WTC11 (cell line): ENCODE data around the gene RHBDD3. TPM values are rescaled to one million over a fixed set of nuclear protein-coding genes. Genes with fewer than 3 reads are reported as not detected.

Experiments
- ATAC-seq: fragments of 200-7000 bp; cut with Tn5 transposase; 2 replicates; pipeline ENCODE4 v1.10.0; 2021; ENCODE audit warnings: mild to moderate bottlenecking, moderate library complexity
- CTCF ChIA-PET: fragments of 300-600 bp; sonication (Branson Sonifier 250); formaldehyde crosslinking; loops from one replicate; lab custom pipeline; 2021; ENCODE audit warnings: antibody characterized with exemption; lab: Charles Lee
- POLR2A ChIA-PET: fragments of 350-600 bp; sonication (Branson Sonifier 250); formaldehyde crosslinking; loops from one replicate; lab custom pipeline; 2021; ENCODE audit warnings: antibody characterized with exemption; lab: Charles Lee
- DNase-seq: peaks from one replicate; pipeline ENCODE4 v3.0.0; 2021; ENCODE audit warnings: low spot score
- H3K27ac Mint-ChIP-seq: 2 replicates; pipeline ENCODE4 v1.8.0; 2021; ENCODE audit warnings: mixed read lengths
- H3K27me3 Mint-ChIP-seq: 2 replicates; pipeline ENCODE4 v1.8.0; 2021; ENCODE audit warnings: low read depth, mild to moderate bottlenecking, moderate library complexity, mixed read lengths
- H3K36me3 Mint-ChIP-seq: 2 replicates; pipeline ENCODE4 v1.8.0; 2021; ENCODE audit warnings: mixed read lengths
- H3K4me1 Mint-ChIP-seq: 2 replicates; pipeline ENCODE4 v1.8.0; 2022; ENCODE audit warnings: mixed read lengths
- H3K4me3 Mint-ChIP-seq: 2 replicates; pipeline ENCODE4 v1.8.0; 2021; ENCODE audit warnings: mild to moderate bottlenecking, moderate library complexity, mixed read lengths
- H3K9me3 Mint-ChIP-seq: 2 replicates; pipeline ENCODE4 v1.8.0; 2021; ENCODE audit warnings: mixed read lengths
- ATF3 ChIP-seq: sonication (generic); formaldehyde crosslinking; conservative IDR thresholded peaks from 2 replicates; pipeline ENCODE4 v1.8.1; 2022; ENCODE audit warnings: mild to moderate bottlenecking, missing genetic modification reagents
- ATF6 ChIP-seq: sonication (generic); formaldehyde crosslinking; IDR thresholded peaks from 2 replicates; pipeline ENCODE4 v1.8.1; 2023; ENCODE audit warnings: mild to moderate bottlenecking, missing genetic modification reagents
- CBFB ChIP-seq: sonication (generic); formaldehyde crosslinking; IDR thresholded peaks from 2 replicates; pipeline ENCODE4 v1.8.1; 2022; ENCODE audit warnings: mild to moderate bottlenecking, low read depth, missing genetic modification reagents
- ESRRA ChIP-seq: sonication (generic); formaldehyde crosslinking; IDR thresholded peaks from 2 replicates; pipeline ENCODE4 v1.8.1; 2022; ENCODE audit warnings: mild to moderate bottlenecking, missing genetic modification reagents, borderline replicate concordance
- ETV6 ChIP-seq: sonication (generic); formaldehyde crosslinking; IDR thresholded peaks from 2 replicates; pipeline ENCODE4 v1.8.1; 2022; ENCODE audit warnings: mild to moderate bottlenecking, missing genetic modification reagents
- FOXK1 ChIP-seq: sonication (generic); formaldehyde crosslinking; IDR thresholded peaks from 2 replicates; pipeline ENCODE4 v1.8.0; 2022; ENCODE audit warnings: mild to moderate bottlenecking, moderate library complexity, missing genetic modification reagents
- FOXP1 ChIP-seq: sonication (generic); formaldehyde crosslinking; IDR thresholded peaks from 2 replicates; pipeline ENCODE4 v1.8.0; 2022; ENCODE audit warnings: missing genetic modification reagents, mild to moderate bottlenecking, moderate library complexity, borderline replicate concordance
- FOXP4 ChIP-seq: sonication (generic); formaldehyde crosslinking; IDR thresholded peaks from 2 replicates; pipeline ENCODE4 v1.8.0; 2022; ENCODE audit warnings: mild to moderate bottlenecking, missing genetic modification reagents
- PRRX2 ChIP-seq: fragments of 250-450 bp; sonication (Bioruptor Pico); IDR thresholded peaks from 2 replicates; pipeline ENCODE4 v1.8.0; 2021; ENCODE audit warnings: mild to moderate bottlenecking
- SMAD4 ChIP-seq: sonication (generic); formaldehyde crosslinking; IDR thresholded peaks from 2 replicates; pipeline ENCODE4 v1.8.0; 2022; ENCODE audit warnings: mild to moderate bottlenecking, missing genetic modification reagents
- TP53 ChIP-seq: sonication (generic); formaldehyde crosslinking; IDR thresholded peaks from 2 replicates; pipeline ENCODE4 v1.8.1; 2023; ENCODE audit warnings: mild to moderate bottlenecking, missing genetic modification reagents
- ZBTB21 ChIP-seq: sonication (generic); formaldehyde crosslinking; IDR thresholded peaks from 2 replicates; pipeline ENCODE4 v1.8.1; 2023; ENCODE audit warnings: mild to moderate bottlenecking, missing genetic modification reagents, borderline replicate concordance
- ZBTB43 ChIP-seq: sonication (generic); formaldehyde crosslinking; IDR thresholded peaks from 2 replicates; pipeline ENCODE4 v1.8.1; 2023; ENCODE audit warnings: mild to moderate bottlenecking, missing genetic modification reagents
- ZMAT4 ChIP-seq: fragments of 250-450 bp; sonication (Bioruptor Pico); IDR thresholded peaks from 2 replicates; pipeline ENCODE4 v1.9.0; 2021; ENCODE audit warnings: mild to moderate bottlenecking
- ZNF138 ChIP-seq: sonication (generic); formaldehyde crosslinking; conservative IDR thresholded peaks from 2 replicates; pipeline ENCODE4 v1.8.1; 2022; ENCODE audit warnings: mild to moderate bottlenecking, moderate library complexity, missing genetic modification reagents
- ZNF281 ChIP-seq: sonication (generic); formaldehyde crosslinking; IDR thresholded peaks from 2 replicates; pipeline ENCODE4 v1.8.0; 2023; ENCODE audit warnings: mild to moderate bottlenecking, missing genetic modification reagents
- ZNF317 ChIP-seq: sonication (generic); formaldehyde crosslinking; IDR thresholded peaks from 2 replicates; pipeline ENCODE4 v1.8.1; 2023; ENCODE audit warnings: low read depth, mild to moderate bottlenecking, moderate library complexity, missing genetic modification reagents, borderline replicate concordance
- ZNF671 ChIP-seq: fragments of 250-450 bp; sonication (Bioruptor Pico); IDR thresholded peaks from 2 replicates; pipeline ENCODE4 v1.8.0; 2021; ENCODE audit warnings: mild to moderate bottlenecking
- total RNA-seq: library from RNA; stranded (reverse); gene quantifications from 3 replicates; pipeline ENCODE4 v1.2.3, GENCODE V29; 2021

RHBDD3 gene
- total RNA-seq, 1 experiment from 2014 or later: 77.9 TPM

GRCh38 chr22:29263791-29264276 lies 3.9 kb downstream of the RHBDD3 start (continued):
- TF ChIP-seq TP53 (CRISPR knock-in tag): no peak
- no peak for TF ChIP-seq ZNF671 (CRISPR knock-in tag)

- POLR2A ChIA-PET: no interaction called here
- ATAC-seq (no peak), DNase-seq (no peak)
- Mint-ChIP-seq H3K27ac (peak overlapping the region; percentile 63), H3K36me3 (peaks cover 3% of the 10 kb centered on the region; the same call in 1 of the 2 replicates), H3K9me3 (no peaks in the 10 kb centered on the region), H3K4me1 (no peaks in the 10 kb centered on the region), H3K4me3 (no peak overlapping the region), H3K27me3 (no peaks in the 10 kb centered on the region)
- CTCF ChIA-PET: interaction anchor here (0.8 to 9.0 kb wide), 3 partner anchors 15 to 106 kb away, joined by 3 to 52 read pairs (median 7); partner anchors contain the start of gene EMID1
- TF ChIP-seq PRRX2 (CRISPR knock-in tag) (no peak), FOXP4 (CRISPR knock-in tag) (no peak), ETV6 (no peak), ZNF317 (CRISPR knock-in tag) (no peak), CBFB (no peak), ZNF138 (CRISPR knock-in tag) (no peak), ESRRA (CRISPR knock-in tag) (no peak), ATF3 (CRISPR knock-in tag) (no peak), TP53 (CRISPR knock-in tag) (no peak), SMAD4 (CRISPR knock-in tag) (no peak), ZBTB21 (CRISPR knock-in tag) (no peak)
Measured at GRCh38 chr22:29260601-29261315, 7.0 kb downstream of the RHBDD3 start.

GRCh38 chr22:29260031-29260560 lies 7.7 kb downstream of the RHBDD3 start:
- no peaks in the 10 kb centered on the region for H3K4me1 Mint-ChIP-seq
- POLR2A ChIA-PET: interaction anchor here (0.6 kb wide), 1 partner anchor 179 kb away, joined by 3 read pairs; no protein-coding TSS in a partner anchor
- no peak for DNase-seq
- CTCF ChIA-PET: interaction anchor here (0.6 to 9.0 kb wide), 15 partner anchors 8 to 1158 kb away, joined by 3 to 52 read pairs (median 4); partner anchors contain the start of genes EWSR1, RHBDD3 and THOC5
- no peaks in the 10 kb centered on the region for H3K27me3 Mint-ChIP-seq
- TF ChIP-seq FOXK1 (CRISPR knock-in tag) (no peak), FOXP1 (no peak)
- no peak overlapping the region for H3K4me3 Mint-ChIP-seq
- H3K9me3 Mint-ChIP-seq: no peaks in the 10 kb centered on the region
- H3K27ac Mint-ChIP-seq: no peak overlapping the region
- no peak for ATAC-seq
- H3K36me3 Mint-ChIP-seq: peaks cover 3% of the 10 kb centered on the region; the same call in 1 of the 2 replicates

GRCh38 chr22:29259253-29259899 lies 8.4 kb downstream of the RHBDD3 start:
- CTCF ChIA-PET: interaction anchor here (0.6 to 9.0 kb wide), 16 partner anchors 8 to 1158 kb away, joined by 3 to 52 read pairs (median 4); partner anchors contain the start of genes EWSR1, RHBDD3 and THOC5
- H3K27me3 Mint-ChIP-seq: no peaks in the 10 kb centered on the region
- no peaks in the 10 kb centered on the region for H3K9me3 Mint-ChIP-seq
- DNase-seq (peak; percentile 39), ATAC-seq (peak; percentile 80)
- H3K36me3 Mint-ChIP-seq: peaks cover 3% of the 10 kb centered on the region; the same call in 1 of the 2 replicates
- H3K4me3 Mint-ChIP-seq: no peak overlapping the region
- H3K27ac Mint-ChIP-seq: 0 out of 2 replicates have a peak overlapping the region, but pooled peaks have one; percentile 25
- POLR2A ChIA-PET: no interaction called here
- H3K4me1 Mint-ChIP-seq: no peaks in the 10 kb centered on the region
- TF ChIP-seq ZMAT4 (CRISPR knock-in tag) (no peak), ZNF281 (no peak), ZBTB43 (CRISPR knock-in tag) (no peak), ATF6 (no peak)
